GM19099 (cell line): ENCODE data around the gene TSKS.

Experiments used
- POLR2A ChIP-seq: IDR thresholded peaks from 3 replicates; pipeline ENCODE4 v1.6.1; 2011; ENCODE audit warnings: low read depth; ENCODE audit not compliant: insufficient read length; ENCODE audit errors: extremely low read depth

The TSKS gene

DNA sequence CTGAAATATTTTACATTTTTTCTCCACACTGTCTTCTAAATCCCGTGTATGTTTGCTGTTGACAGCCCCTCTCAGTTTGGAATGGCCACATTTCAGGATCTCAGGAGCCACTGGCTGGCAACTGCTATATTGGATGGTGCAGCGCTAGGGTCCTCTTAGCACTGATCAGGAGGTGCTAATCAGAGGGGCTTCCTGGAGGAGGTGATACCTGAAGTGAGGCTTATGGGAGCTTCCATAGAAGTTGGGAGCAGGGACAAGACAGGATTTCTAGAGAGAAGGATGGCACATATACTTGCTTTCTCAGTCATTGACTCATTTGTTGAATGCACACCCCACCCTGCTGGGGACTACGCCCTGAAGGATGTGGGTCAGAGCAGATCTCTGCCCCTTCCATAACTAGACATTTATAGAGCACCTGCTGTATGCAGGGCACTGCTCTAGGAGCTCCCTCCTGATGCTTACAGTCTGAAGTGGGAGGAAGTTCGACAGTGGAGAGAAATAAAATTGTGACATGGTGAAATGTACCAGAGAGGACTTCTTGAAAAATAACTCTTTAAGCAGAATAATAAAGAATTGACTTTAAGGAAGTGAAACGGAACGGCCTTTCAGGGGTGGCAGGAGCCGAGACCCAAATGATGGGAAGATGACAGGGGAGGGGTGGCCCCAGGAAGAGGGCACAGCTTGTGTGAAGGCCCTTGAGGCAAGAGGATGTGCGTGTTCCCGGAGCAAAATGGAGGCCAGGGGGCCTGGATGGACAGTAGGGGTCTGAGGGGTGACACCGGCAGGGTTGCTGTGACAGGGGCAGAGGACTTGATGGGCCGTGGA is 16.8 kb upstream of the TSKS start:
- no peak for TF ChIP-seq POLR2A

DNA sequence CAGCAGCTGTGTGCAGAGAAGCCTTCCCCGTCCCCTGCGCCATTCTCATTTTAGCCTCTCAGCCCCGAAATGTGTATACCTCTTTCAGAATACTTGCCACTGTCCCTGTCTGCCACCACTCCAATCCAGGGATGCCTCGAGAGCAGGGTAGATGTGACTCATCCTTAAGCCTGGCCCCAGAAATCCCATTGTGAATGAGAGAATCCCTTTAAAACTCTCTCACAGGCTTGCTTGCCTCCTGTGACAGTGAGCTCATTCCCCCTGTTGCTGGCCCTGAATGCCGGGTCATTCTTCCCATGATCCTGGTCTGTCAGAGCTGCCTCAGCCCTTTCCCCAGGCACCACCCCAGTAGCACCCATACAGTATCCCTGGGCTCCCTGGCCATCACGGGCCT is 13.3 kb upstream of the TSKS start:
- no peak for TF ChIP-seq POLR2A

DNA sequence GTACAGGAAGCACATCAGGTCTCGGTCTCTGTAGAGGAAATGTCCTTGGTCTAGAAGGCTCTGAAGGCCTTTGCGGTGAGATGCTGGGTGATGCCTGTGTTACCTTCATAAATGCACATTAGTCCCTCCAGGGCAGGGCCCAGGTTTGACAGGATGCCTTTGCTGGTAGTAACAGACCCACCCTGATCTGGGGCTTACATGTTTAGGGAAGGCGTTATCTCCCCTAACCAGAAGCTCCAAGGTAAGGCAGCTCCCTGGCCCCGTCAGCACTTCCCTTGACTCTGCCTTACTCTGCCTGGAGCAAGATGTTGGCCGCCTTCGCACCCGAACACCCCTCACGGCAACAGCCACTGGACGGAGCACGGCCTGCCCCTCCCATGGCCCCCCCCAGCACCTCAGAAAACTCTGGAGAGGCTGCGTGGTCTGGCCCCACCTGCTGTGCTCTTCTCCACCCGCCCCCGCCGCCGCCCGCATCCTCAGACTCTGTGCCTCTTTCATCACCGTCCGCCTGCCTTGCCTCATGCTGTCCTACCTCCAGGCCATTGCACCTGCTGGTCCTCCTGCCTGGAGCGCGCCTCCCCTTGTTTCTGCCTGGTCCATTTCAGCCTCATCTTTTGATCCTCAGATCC is 12.8 kb upstream of the TSKS start:
- no peak for TF ChIP-seq POLR2A

DNA sequence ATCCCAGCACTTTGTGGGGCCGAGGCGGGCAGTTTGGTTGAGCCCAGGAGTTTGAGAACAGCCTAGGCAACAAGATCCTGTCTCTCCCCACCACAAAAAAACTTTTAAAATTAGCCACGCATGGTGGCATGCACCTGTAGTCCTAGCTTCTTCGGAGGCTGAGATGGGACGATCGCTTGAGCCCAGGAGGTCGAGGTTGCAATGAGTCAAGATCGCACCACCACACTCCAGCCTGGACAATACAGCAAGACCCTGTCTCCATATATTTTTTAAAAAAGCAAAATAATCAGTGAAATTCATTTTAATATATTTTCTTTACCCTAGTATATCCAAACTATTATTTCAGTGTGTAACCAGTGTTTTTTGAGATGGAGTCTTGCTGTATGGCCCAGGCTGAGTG is 11.9 kb upstream of the TSKS start:
- TF ChIP-seq POLR2A, result no peak

DNA sequence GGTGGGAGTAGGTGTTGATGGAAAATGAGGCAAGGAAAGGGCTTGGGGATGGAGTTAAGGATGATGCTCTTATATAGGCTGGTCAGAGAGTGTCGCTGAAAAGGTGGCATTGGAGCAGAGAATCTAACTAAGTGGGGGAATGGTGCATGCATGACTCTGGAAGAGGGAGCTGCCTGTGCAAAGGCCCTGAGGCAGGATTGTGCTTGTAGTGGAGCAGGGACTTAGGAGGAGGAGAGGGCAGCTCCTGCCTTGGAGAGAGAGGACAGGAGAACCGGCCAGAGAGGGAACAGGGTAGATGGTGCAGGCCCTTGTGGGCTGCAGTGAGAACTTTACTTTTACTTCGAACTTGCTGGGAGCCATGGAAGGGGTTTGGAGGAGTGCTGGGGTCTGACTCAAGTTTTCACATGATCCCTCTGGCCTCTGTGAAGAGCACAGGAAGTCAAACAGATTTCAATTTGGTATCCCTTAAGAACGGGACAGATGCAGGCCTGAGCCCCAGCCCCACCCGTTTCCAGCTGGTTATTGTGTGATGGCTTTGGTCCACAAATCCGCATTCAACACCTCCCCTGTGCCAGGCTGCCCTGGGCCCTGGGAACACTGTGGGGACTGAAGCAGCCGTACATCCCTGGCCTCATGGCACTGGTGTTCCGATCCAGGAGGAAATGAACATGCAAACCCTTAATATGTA is 10.7 kb upstream of the TSKS start:
- no peak for TF ChIP-seq POLR2A

DNA sequence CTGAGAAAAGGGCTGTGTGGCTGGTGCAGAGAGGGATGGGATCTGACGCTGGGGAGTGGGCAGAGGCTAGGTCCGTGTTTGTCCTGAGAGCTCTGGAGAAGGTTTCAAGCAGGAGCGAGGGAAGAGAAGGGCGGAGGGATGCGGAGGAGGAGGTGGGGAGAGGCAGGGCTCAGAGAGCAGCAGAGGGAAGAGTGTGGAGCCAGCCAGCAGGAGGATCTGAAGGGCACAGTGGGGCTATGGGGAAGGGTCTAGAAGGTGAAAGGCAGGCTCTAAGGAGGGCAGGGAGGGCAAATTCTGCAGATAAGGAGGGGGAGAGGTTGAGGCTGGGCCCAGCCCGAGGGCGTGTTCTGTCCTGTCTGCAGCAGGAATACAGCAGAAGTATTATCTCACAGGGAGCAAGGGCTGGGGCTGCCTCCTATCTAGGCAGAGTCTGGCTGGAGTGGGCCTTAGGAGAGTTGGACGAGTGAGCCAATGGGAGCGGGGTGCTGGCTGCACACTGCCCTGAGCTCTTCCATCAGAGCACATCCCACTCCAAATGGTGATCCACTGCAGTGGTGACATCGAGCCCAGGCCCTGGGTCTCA is 9.8 kb upstream of the TSKS start:
- no peak for TF ChIP-seq POLR2A

DNA sequence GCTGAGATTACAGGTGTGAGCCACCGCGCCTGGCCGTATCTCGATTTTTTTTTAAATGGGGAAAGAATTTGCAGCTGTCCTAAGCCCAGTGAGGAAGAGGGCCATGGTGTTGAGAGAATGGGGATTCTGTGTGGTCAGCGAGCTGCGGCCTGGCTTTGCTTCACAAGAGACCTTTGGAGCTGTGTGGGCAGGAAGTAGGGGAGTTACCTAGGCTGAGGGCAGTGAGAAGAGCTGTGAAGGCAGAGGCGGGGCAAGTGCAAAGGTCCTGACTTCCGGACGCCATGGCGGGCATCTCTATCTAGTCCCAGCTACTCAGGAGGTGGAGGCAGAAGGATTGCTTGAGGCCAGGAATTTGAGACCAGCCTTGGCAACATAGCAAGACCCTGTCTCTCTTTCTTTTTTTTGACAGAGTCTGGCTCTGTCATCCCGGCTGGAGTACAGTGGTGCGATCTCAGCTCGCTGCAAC is 8.6 kb upstream of the TSKS start:
- no peak for TF ChIP-seq POLR2A

DNA sequence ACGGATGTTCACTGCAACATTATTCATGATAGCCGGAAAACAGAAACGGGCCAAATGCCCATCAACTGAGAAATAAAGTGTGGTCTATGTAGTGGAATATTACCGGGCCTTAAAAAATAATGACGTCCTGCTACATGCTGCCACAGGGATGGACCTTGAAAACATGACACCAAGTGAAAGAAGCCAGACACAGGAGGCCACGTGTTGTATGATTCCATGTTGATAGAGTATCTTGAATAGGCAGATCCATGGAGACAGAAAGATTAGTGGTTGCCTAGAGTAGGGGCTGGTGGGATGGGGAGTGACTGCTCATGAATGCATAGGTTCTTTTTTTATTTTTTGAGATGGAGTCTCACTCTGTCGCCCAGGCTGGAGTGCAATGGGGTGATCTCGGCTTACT is 7.4 kb upstream of the TSKS start:
- TF ChIP-seq POLR2A, result no peak

DNA sequence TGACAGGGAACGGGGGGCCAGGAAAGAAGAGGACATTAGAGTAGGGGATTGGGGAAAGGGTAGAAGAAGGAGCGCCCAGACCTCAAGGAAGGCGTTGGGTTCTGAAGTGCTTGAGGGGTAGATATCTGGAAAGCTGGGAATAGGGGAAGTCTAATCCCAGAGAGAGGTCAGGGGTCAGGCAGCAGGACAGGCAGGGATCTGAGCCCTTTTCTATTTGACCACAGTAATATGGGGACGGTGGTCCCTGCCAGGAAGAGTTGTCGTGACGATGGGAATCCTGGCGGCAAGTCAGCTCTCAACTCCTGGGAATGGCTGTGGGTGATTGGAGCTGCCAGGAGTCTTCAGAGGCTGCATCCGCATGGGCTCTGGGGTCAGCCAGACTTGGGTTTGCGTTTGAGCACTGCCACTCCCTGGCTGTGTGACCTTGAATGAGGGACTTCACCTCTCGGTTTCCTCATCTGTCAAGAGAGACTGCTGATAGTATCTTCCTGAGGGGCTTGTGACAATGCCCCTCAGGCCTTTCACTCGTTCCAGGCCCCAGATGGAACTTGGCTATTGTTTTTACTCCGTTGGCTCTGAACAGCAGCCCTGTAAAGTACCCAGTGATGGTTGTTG is 5.0 kb upstream of the TSKS start:
- TF ChIP-seq POLR2A, result no peak

DNA sequence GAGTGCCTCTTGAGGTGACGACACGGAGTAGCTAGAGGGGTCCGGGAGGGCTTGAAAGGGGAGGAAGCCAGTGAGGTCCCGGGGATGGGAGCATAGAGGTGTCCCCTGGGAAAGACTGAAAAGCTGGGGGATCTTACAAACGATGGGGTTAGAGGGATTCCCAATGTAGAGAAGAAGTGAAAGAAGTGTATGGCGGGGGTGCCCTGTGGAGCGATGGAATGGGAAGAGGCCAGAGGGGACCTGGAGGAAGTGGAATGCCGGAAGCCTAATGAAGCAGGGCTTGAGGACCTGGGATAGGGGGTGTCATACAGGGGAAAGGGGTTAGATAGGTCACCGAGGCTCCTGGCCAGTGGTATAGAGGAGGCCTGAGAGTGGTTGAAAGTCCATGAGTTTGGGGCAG is 4.3 kb upstream of the TSKS start:
- no peak for TF ChIP-seq POLR2A

DNA sequence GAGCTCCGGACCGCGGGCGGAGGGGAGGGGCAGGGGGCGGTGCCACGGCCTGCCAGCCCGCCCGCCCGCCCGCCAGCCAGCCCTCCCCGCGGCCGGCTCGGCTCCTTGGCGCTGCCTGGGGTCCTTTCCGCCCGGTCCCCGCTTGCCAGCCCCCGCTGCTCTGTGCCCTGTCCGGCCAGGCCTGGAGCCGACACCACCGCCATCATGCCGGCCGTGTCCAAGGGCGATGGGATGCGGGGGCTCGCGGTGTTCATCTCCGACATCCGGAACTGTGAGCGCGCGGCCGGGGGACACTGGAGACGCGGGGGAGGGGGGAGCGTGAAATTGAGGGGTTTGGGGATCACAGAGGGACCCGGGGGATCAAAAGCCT is 3.8 kb upstream of the TSKS start, which contains the start of gene AP2A1:
AP2A1 (plus strand) TSS at position 72 of the 370 bp plus-strand sequence; CDS start at position 205, 133 bp downstream.
- TF ChIP-seq POLR2A, result peak; percentile 54

DNA sequence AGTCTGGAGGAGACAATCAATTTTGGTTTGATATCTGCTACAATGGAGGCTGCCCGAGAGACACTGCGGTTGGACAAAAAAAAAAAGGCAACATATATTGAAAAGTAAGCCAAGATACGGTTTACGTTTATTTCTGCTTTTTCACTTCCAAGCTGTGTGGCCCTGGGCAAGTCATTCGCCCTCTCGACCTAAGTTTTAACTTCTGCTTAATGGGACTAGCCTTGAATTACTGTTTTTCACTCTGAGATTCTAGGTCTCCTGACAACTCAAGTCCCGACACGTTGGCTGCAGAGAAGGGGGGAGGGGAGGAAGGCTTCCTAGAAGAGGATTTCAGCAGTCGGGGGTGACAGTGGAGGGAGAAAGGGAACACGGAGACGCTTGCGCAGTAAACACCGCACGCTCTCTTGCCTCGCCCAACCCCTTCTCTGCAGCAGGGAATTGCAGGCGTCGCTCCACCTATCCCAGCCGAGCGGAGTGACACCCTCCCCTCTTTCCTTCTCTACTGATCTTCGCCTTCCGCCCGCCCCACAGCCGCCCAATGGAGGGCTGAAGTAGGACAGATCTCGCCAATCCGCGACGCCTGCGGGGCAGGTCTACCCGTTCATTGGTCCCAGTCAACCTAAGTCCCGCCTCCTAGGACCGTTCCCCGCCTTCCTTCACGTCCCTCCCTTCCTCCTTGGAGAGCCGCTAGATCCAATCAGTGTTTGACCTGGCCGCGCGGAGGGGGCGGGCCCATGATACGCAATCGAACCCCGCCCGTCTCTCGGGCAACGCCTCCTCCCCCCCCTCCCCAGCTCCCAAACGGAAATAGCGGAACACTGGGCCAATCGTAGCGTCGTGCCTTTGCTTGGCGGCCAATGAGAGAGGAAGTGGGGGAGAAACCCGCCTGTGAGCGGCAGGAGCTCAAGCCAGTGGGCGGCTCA is 3.2 kb upstream of the TSKS start:
- TF ChIP-seq POLR2A, result peak; percentile 86

DNA sequence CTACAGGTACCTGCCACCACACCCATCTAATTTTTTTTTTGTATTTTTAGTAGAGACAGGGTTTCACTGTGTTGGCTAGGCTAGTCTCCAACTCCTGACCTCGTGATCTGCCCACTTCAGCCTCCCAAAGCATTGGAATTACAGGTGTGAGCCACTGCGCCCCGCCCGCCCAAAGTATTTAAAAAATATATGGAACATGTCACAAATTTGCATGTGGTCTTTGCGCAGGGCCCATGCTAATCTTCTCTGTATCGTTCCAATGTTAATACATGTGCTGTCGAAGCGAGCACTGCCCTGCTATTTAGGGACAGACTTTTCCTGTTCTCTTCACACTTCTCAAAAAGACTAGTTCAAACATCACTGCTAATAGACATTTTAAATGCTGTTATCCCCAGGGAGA is 1.2 kb upstream of the TSKS start:
- no peak for TF ChIP-seq POLR2A
